Suppressor macrophage (primary cell): ENCODE measurements around the gene ZDHHC7.

ENCODE experiments used
- DNase-seq, 4 experiments: peaks; one replicate each; pipeline ENCODE4 v3.0.0-alpha.2; 2020 to 2022

ZDHHC7 gene

GRCh38 chr16:84933774-84934631 lies 77.3 kb downstream of the ZDHHC7 start:
- DNase-seq = no peak

- no peak for DNase-seq
Measured at GRCh38 chr16:84932681-84933080, 78.7 kb downstream of the ZDHHC7 start.

GRCh38 chr16:84931506-84931905 lies 79.8 kb downstream of the ZDHHC7 start:
- no peak for DNase-seq

- DNase-seq = no peak
Measured at GRCh38 chr16:84931107-84931494, 80.2 kb downstream of the ZDHHC7 start.

DNA sequence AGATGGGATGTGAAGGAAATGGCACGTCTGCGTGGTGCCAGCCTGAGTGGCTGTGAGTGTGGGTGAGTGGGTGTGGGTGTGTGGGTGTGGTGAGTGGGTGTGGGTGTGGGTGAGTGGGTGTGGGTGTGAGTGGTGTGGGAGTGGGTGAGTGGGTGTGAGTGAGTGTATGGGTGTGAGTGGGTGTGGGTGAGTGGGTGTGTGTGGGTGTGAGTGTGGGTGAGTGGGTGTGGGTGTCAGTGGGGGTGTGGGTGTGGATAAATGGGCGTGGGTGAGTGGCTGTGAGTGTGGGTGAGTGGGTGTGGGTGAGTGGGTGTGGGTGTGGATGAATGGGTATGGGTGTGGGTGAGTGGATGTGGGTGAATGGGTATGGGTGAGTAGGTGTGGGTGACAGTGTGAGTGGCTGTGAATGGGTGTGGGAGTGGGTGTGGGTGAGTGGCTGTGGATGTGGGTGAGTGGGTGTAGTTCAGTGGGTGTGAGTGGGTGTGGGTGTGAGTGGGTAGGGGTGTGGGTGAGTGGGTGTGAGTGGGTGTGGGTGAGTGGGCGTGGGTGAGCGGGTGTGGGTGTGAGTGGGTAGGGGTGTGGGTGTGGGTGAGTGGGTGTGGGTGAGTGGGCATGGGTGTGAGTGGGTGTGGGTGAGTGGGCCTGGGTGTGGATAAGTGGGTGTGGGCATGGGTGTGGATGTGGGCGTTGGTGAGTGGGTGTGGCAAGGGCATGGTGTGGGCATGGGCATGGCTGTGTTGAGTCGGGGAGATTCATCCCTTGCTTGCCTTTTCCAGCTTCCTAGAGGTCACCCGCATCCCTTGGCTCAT lies 80.8 kb downstream of the ZDHHC7 start:
- DNase-seq = peak in 2 of 4 experiments; percentile 43 to 51

DNA sequence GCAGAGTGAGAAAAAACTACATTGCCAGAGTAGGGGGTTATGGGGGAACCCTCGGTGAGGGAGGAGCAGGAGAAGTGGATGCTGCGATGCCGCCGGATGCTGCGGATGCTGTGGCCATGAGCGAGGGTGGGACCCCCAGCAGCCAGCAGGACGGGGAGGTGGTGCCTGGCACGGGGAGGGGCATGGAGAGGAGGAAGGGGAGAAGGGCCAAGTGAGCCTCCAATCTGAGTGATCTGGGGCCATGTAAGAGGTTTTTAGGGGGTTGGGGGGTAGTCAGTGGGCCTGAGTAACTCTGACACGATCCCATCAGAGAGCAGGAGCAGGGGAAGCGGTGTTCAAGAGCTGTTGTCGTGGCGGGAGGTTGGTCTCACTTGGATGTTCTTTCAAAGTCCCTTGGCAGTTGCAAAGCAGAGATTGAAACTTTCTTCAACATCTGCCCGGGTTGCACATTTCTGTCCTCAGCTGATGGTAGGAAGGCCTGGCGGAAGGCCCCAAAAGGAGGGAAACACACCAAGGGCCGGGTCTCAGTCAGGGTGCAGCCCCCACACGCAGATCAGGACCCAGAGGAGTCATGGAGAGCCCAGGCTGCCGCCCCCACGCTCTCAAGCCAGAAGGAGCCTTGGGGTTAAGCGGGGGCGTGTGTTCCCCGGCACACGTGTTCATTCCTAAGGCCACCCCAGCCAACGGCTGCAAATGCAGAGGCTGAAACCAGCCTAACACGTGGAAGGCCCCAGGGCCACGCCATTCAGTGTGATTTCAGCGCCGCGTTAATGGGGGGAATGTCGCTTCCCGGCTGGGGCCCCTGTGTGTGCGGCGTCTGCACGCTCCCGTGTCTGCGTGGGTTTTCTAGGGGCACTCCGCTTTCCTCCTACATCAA lies 81.7 kb downstream of the ZDHHC7 start:
- DNase-seq = peak in 1 of 4 experiments; percentile 17

DNA sequence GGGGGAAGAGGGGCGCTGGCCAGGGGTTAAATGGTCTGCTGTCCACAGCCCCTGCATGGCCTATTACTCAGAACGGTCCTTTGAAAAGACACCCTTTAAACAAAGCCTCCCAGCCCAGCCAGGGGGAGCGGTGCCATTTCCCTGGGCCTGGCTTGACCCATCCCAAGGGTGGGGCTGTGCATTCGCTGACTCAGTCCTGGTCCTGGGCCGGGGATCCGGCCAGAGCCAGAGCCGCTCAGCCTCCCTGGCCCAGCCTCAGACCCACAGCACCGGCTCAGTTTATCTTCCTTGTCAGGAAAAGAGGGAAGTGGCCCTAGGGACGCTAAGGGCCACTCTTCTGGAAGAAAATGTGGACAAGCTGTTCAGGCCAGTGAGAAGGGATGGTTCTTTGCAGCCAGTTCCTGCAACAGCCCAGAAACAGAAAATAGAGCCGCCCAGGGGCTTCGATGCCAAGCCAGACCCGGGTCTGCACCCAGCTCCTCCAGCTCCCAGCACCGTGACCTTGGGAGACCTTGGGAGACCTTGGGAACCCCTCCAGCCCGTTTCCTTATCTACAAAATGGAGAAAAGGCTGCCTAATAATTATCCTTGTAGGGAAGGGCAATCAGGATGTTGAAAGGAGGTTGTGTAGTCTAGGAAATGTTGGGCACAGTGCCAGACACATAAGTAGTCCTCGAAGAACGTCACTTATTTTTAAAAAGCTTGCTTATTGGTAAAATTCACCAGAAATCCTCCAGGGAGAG lies 82.5 kb downstream of the ZDHHC7 start:
- no peak for DNase-seq

GRCh38 chr16:84927621-84928591 lies 83.4 kb downstream of the ZDHHC7 start:
- DNase-seq = no peak

GRCh38 chr16:84926462-84926861 lies 84.9 kb downstream of the ZDHHC7 start:
- DNase-seq = no peak

DNA sequence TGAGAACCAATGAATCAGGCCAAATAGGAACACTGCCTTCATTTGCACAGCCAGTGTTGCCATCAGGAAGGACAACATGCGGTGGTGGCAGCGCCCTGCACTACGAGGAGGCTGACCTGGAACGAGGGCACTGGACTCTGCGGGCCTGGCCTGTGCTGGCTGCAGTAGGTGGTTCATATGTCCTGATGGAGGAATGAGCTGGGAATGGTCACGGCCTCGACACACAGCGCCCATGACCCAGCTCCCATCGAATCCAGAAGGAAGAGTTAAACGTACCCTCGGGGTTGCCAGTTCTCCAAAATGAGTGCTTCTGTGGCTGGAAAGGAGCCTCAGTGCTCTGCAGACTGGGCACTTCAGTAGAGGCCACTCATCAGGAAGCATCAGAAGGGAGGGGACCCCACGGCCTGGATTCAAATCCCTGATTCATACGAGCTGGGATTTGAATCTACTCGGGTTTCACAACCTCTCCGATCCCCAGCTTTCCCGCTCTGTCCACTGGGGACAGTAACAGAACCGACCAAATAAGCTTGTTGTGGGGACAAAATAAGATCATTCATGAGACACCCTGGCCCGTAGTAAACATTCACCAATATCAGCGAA lies 85.5 kb downstream of the ZDHHC7 start:
- no peak for DNase-seq

DNA sequence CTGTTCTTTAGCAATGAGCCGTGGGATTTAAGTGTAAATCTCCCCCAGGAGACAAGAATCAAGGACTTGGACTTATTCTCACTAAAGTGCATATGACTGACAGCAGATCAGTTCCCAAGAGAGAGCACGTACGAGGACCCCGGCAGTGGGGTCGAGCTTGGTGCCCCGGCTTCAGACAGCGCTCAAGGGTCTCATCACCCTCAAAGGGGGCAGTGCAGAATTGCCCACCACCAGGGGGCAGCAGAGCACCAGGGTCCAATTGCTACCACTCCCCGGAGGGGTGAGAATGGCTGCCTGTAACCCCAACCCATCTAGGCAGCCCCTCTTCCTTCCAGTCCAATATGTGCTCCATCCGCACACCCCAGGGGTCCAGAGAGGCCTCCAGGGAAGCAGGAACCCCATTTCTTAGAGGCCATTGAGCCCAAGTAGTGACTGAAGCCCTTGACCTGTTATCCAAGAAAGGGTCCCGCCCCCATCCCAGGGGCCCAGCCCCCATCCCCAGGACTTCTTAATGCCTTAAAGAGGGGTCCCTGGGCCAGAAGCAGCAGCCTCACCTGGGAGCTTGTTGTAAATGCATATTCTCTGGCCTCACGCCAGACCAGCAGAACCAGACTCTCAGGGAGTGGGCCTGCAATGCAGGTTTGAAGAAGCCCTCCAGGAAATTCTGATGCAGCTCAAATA lies 86.1 kb downstream of the ZDHHC7 start:
- peak; percentile 63 to 88 (median 74) for DNase-seq

DNA sequence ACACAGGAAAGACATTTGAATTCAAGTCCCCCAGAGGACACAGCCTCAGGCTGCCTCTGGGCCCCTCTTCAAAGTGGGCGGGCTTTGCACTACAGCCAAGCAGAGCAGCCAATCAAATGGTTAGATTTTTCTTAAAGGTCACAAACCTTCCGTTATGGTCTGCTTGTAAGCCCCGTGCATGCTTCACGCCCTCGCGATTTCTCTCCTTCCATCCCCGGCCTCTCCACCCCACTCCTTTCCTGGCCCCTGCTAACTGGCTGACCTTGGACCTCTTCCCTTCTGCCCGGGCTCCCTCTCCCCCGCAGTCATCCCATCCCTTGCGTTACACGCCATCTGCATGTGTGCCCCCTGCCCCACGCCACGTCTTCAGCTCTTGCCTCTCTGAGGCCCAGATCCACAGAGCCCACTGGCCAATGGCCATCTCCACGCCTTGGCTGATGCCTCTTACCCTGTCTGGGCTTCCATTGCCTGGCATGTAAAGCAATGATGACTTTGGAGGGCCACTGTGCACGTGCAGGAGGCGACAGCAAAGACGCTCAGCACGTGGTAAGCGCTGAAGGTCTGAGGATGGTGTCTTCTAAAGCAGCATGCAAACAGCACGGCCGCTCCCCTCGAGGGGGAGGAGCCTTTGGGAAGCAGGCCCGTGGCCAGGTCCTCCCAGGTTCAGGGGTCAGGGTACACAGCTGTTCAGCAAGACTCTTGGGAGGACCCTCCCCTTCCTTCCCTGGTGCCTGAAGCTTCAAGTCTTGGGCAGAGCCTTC lies 86.8 kb downstream of the ZDHHC7 start:
- DNase-seq = no peak
